Lung (tissue), 12 donors: Measurements from ENCODE around the gene STK24. TPM values are rescaled to one million over a fixed set of nuclear protein-coding genes. Genes with fewer than 3 reads are reported as not detected.

Experiments
- ATAC-seq: fragments of 200-7000 bp; cut with Tn5 transposase; one replicate; pipeline ENCODE4 v1.9.1; 2020; ENCODE audit warnings: moderate number of reproducible peaks; ENCODE audit not compliant: insufficient read depth, low FRiP score
- DNase-seq, 3 donors: peaks; one replicate each; pipeline ENCODE4 v3.0.0-alpha.2; 2013 to 2017
- H3K27ac ChIP-seq, 2 donors: one replicate each; pipeline ENCODE4 v1.5.1; 2013; ENCODE audit warnings: mild to moderate bottlenecking in 2 of 2, moderate library complexity in 2 of 2, control low read depth in 1 of 2, inconsistent platforms in 1 of 2, low read depth in 1 of 2, low read length in 1 of 2
- H3K27me3 ChIP-seq, 3 donors: one replicate each; pipeline ENCODE4 v1.5.1; 2013; ENCODE audit warnings: low read length in 2 of 3; ENCODE audit not compliant: control insufficient read depth in 3 of 3, insufficient read depth in 3 of 3
- H3K36me3 ChIP-seq, 4 donors: one replicate each; pipeline ENCODE4 v1.5.1; 2013; ENCODE audit warnings: low read length in 4 of 4, mild to moderate bottlenecking in 1 of 4, moderate library complexity in 1 of 4; ENCODE audit not compliant: control insufficient read depth in 4 of 4, insufficient read depth in 4 of 4
- H3K4me1 ChIP-seq, 5 donors: one replicate each; pipeline ENCODE4 v1.5.1; 2013; ENCODE audit warnings: low read length in 5 of 5, mild to moderate bottlenecking in 2 of 5, moderate library complexity in 1 of 5; ENCODE audit not compliant: control insufficient read depth in 5 of 5, insufficient read depth in 5 of 5
- H3K4me3 ChIP-seq: one replicate; pipeline ENCODE4 v1.5.1; 2013; ENCODE audit warnings: mild to moderate bottlenecking, control low read depth, moderate library complexity
- H3K9ac ChIP-seq, 2 donors: one replicate each; pipeline ENCODE4 v1.5.1; 2013; ENCODE audit warnings: low read length in 2 of 2, control low read depth in 1 of 2; ENCODE audit not compliant: insufficient read depth in 1 of 2
- H3K9me3 ChIP-seq, 4 donors: one replicate each; pipeline ENCODE4 v1.5.1; 2013; ENCODE audit warnings: low read length in 3 of 4, mild to moderate bottlenecking in 1 of 4, moderate library complexity in 1 of 4; ENCODE audit not compliant: control insufficient read depth in 4 of 4, insufficient read depth in 3 of 4
- CTCF ChIP-seq: IDR thresholded peaks from 2 replicates; pipeline ENCODE4 v1.5.1; 2012; ENCODE audit warnings: mild to moderate bottlenecking; ENCODE audit errors: control extremely low read depth, extremely low read depth
- WGBS, 2 donors: extraction: QIAGEN DNeasy Blood & Tissue Kit; methylation state at CpG; one replicate each; pipeline ENCODE4 v1.1.7; 2013; 5-methylcytosine and 5-hydroxymethylcytosine counted together
- polyA plus RNA-seq, 2 donors: library from polyadenylated mRNA; stranded (reverse); fragments of 200-250 nt; gene quantifications; one replicate each; pipeline ENCODE4 v1.2.1, GENCODE V29; 2013
- total RNA-seq, 2 donors: library from RNA; depleted of rRNA in 1 of 2; stranded (reverse); fragments of >200 nt in 1 of 2; gene quantifications; one replicate each; pipeline ENCODE4 v1.2.1, GENCODE V29; 2014 to 2021
- donor health status: control.
- donor health status: control.
- donor health status: Bipolar disorder and iron deficiency.
- donor health status: healthy.
- donor health status: DM: yes; HTN: yes; CAD: no.

Gene STK24
- total and polyA plus RNA-seq, 4 donors, result 38.0 to 102 (median 64.5) TPM

GRCh38 chr13:98567140-98567539 lies 9.8 kb downstream of the STK24 start:
- H3K27me3 ChIP-seq, result no peaks in the 10 kb centered on the region
- H3K4me3 ChIP-seq, result no peak overlapping the region
- ATAC-seq, result no peak
- H3K4me1 ChIP-seq, result peaks cover 7 to 37% (median 23%) of the 10 kb centered on the region in 5 donors
- no peak overlapping the region for H3K27ac ChIP-seq
- 95 to 99% methylated on average over 13 of the region's 13 CpGs for WGBS, 2 donors
- no peak for DNase-seq
- H3K9me3 ChIP-seq, result peaks cover 0 to 4% (median 0%) of the 10 kb centered on the region in 4 donors
- H3K36me3 ChIP-seq, result no peaks in the 10 kb centered on the region
- H3K9ac ChIP-seq, result no peak overlapping the region
- TF ChIP-seq CTCF, result no peak

- H3K4me1 ChIP-seq, result peaks cover 4 to 32% (median 18%) of the 10 kb centered on the region in 5 donors
- H3K4me3 ChIP-seq, result no peak overlapping the region
- H3K9ac ChIP-seq, result no peak overlapping the region
Observed at GRCh38 chr13:98565726-98566565, 11.0 kb downstream of the STK24 start.

GRCh38 chr13:98564204-98564603 lies 12.7 kb downstream of the STK24 start:
- no peak overlapping the region for H3K4me3 ChIP-seq
- H3K27ac ChIP-seq, result peak overlapping the region in 1 of 2 donors; percentile 64
- H3K9ac ChIP-seq, result no peak overlapping the region
- DNase-seq, result no peak
- no peak for ATAC-seq
- WGBS, 2 donors, result 81 to 85% methylated on average over 9 of the region's 9 CpGs
- H3K9me3 ChIP-seq, result peaks cover 0 to 4% (median 0%) of the 10 kb centered on the region in 4 donors
- H3K4me1 ChIP-seq, result peaks cover 5 to 30% (median 18%) of the 10 kb centered on the region in 5 donors
- no peak for TF ChIP-seq CTCF
- no peaks in the 10 kb centered on the region for H3K27me3 ChIP-seq
- H3K36me3 ChIP-seq, result no peaks in the 10 kb centered on the region

More at GRCh38 chr13:98565726-98566565, 11.0 kb downstream of the STK24 start:
- H3K27ac ChIP-seq, result peak overlapping the region; percentile 26 to 83
- WGBS, 2 donors, result 35 to 36% methylated on average over 18 of the region's 18 CpGs
- peak in 1 of 3 donors; percentile 33 for DNase-seq
- H3K27me3 ChIP-seq, result no peaks in the 10 kb centered on the region
- ATAC-seq, result peak; percentile 38
- no peak for TF ChIP-seq CTCF
- peaks cover 0 to 4% (median 0%) of the 10 kb centered on the region in 4 donors for H3K9me3 ChIP-seq
- no peaks in the 10 kb centered on the region for H3K36me3 ChIP-seq
